Activated T-cell treated with anti-CD3 and anti-CD28 coated beads, Interleukin-2, amount 50 U/mL, for 1 hour (primary cell): ENCODE measurements around the gene NPPA.
A peak's percentile ranks its signal among the peaks of the same experiment; 100 is the strongest.

Experiments used
- DNase-seq: peaks from one replicate; pipeline ENCODE4 v3.0.0-alpha.2; 2020

Gene NPPA

GRCh38 chr1:11841245-11842153 is 6.1 kb downstream of the NPPA start:
- no peak for DNase-seq

- DNase-seq, result no peak
These were observed 7.6 kb downstream of the NPPA start for GRCh38 chr1:11839727-11840705.

GRCh38 chr1:11838349-11839272 is 9.0 kb downstream of the NPPA start:
- DNase-seq, result peak; percentile 81

- DNase-seq, result no peak
These were observed 9.7 kb downstream of the NPPA start for GRCh38 chr1:11837767-11838348.

- DNase-seq, result no peak
These were observed 10.4 kb downstream of the NPPA start for GRCh38 chr1:11836955-11837766.

GRCh38 chr1:11835441-11836225 is 11.9 kb downstream of the NPPA start:
- no peak for DNase-seq

- DNase-seq, result no peak
These were observed 13.7 kb downstream of the NPPA start for GRCh38 chr1:11833900-11834299.

GRCh38 chr1:11833497-11833896 is 14.1 kb downstream of the NPPA start:
- DNase-seq, result no peak

- DNase-seq, result no peak
These were observed 15.4 kb downstream of the NPPA start for GRCh38 chr1:11831945-11832725.

GRCh38 chr1:11828511-11828910 is 19.1 kb downstream of the NPPA start:
- DNase-seq, result no peak

GRCh38 chr1:11826946-11827345 is 20.6 kb downstream of the NPPA start:
- DNase-seq, result no peak

GRCh38 chr1:11825131-11825530 is 22.5 kb downstream of the NPPA start:
- DNase-seq, result no peak

GRCh38 chr1:11823366-11824137 is 24.0 kb downstream of the NPPA start:
- no peak for DNase-seq

GRCh38 chr1:11822091-11822490 is 25.5 kb downstream of the NPPA start:
- DNase-seq, result no peak

- no peak for DNase-seq
These were observed 30.4 kb downstream of the NPPA start for GRCh38 chr1:11817192-11817591.

- no peak for DNase-seq
These were observed 34.6 kb downstream of the NPPA start for GRCh38 chr1:11813021-11813420.

- no peak for DNase-seq
These were observed 40.5 kb downstream of the NPPA start for GRCh38 chr1:11807133-11807532.

- no peak for DNase-seq
These were observed 41.2 kb downstream of the NPPA start for GRCh38 chr1:11806307-11806936.
